DND-41 (cell line): Measurements from ENCODE around the gene GNLY.

Source experiments
- CTCF ChIP-seq: IDR thresholded peaks from 2 replicates; pipeline ENCODE4 v1.5.1; 2012; ENCODE audit warnings: borderline replicate concordance, low read length, moderate library complexity, mild to moderate bottlenecking; ENCODE audit not compliant: poor library complexity, severe bottlenecking; ENCODE audit errors: extremely low read depth
- EZH2 ChIP-seq: IDR thresholded peaks from 3 replicates; pipeline ENCODE4 v1.6.1; 2012; ENCODE audit warnings: borderline replicate concordance, low read depth, mild to moderate bottlenecking, moderate library complexity, low read length, inconsistent platforms; ENCODE audit not compliant: severe bottlenecking

- TF ChIP-seq CTCF (no peak), EZH2 (no peak)
These were observed 18.9 kb downstream of the GNLY start for GRCh38 chr2:85712849-85713612.
